Measurements from ENCODE around the gene ASPSCR1.

Gene ASPSCR1

GRCh38 chr17:81929253-81930141 is 47.9 kb upstream of the ASPSCR1 start:
- no peak for ATAC-seq
- TF ChIP-seq ARNTL (CRISPR knock-in tag; IDR thresholded peaks at IDR 0.05; ENCODE audit: borderline replicate concordance, low read depth): no peak
- no peak for TF ChIP-seq BACH2 (CRISPR knock-in tag; IDR thresholded peaks at IDR 0.05; ENCODE audit: borderline replicate concordance)
- TF ChIP-seq ZC3H10 (CRISPR knock-in tag; IDR thresholded peaks at IDR 0.05): no peak
- TF ChIP-seq, protein P1, sequence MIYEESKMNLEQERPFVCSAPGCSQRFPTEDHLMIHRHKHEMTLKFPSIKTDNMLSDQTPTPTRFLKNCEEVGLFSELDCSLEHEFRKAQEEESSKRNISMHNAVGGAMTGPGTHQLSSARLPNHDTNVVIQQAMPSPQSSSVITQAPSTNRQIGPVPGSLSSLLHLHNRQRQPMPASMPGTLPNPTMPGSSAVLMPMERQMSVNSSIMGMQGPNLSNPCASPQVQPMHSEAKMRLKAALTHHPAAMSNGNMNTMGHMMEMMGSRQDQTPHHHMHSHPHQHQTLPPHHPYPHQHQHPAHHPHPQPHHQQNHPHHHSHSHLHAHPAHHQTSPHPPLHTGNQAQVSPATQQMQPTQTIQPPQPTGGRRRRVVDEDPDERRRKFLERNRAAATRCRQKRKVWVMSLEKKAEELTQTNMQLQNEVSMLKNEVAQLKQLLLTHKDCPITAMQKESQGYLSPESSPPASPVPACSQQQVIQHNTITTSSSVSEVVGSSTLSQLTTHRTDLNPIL (CRISPR knock-in tag; IDR thresholded peaks at IDR 0.05; ENCODE audit: low read depth): no peak
- TF ChIP-seq, protein P2, sequence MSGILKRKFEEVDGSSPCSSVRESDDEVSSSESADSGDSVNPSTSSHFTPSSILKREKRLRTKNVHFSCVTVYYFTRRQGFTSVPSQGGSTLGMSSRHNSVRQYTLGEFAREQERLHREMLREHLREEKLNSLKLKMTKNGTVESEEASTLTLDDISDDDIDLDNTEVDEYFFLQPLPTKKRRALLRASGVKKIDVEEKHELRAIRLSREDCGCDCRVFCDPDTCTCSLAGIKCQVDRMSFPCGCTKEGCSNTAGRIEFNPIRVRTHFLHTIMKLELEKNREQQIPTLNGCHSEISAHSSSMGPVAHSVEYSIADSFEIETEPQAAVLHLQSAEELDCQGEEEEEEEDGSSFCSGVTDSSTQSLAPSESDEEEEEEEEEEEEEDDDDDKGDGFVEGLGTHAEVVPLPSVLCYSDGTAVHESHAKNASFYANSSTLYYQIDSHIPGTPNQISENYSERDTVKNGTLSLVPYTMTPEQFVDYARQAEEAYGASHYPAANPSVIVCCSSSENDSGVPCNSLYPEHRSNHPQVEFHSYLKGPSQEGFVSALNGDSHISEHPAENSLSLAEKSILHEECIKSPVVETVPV (CRISPR knock-in tag; IDR thresholded peaks at IDR 0.05): no peak
- no peak for TF ChIP-seq ZFP30 (CRISPR knock-in tag; IDR thresholded peaks at IDR 0.05)
- no peak for TF ChIP-seq RARB (CRISPR knock-in tag; IDR thresholded peaks at IDR 0.05)
- TF ChIP-seq ISL1 (CRISPR knock-in tag; IDR thresholded peaks at IDR 0.05): no peak
- no peak for TF ChIP-seq ESRRG (CRISPR knock-in tag; IDR thresholded peaks at IDR 0.05)
- TF ChIP-seq, protein P3, sequence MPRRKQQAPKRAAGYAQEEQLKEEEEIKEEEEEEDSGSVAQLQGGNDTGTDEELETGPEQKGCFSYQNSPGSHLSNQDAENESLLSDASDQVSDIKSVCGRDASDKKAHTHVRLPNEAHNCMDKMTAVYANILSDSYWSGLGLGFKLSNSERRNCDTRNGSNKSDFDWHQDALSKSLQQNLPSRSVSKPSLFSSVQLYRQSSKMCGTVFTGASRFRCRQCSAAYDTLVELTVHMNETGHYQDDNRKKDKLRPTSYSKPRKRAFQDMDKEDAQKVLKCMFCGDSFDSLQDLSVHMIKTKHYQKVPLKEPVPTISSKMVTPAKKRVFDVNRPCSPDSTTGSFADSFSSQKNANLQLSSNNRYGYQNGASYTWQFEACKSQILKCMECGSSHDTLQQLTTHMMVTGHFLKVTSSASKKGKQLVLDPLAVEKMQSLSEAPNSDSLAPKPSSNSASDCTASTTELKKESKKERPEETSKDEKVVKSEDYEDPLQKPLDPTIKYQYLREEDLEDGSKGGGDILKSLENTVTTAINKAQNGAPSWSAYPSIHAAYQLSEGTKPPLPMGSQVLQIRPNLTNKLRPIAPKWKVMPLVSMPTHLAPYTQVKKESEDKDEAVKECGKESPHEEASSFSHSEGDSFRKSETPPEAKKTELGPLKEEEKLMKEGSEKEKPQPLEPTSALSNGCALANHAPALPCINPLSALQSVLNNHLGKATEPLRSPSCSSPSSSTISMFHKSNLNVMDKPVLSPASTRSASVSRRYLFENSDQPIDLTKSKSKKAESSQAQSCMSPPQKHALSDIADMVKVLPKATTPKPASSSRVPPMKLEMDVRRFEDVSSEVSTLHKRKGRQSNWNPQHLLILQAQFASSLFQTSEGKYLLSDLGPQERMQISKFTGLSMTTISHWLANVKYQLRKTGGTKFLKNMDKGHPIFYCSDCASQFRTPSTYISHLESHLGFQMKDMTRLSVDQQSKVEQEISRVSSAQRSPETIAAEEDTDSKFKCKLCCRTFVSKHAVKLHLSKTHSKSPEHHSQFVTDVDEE (CRISPR knock-in tag; IDR thresholded peaks at IDR 0.05): no peak
- no peak for TF ChIP-seq CSDC2 (CRISPR knock-in tag; IDR thresholded peaks at IDR 0.05)
- TF ChIP-seq PATZ1 (CRISPR knock-in tag; IDR thresholded peaks at IDR 0.05; ENCODE audit: borderline replicate concordance): no peak
- no peak for TF ChIP-seq ZFP3 (CRISPR knock-in tag; IDR thresholded peaks at IDR 0.05)
- TF ChIP-seq, protein P4, sequence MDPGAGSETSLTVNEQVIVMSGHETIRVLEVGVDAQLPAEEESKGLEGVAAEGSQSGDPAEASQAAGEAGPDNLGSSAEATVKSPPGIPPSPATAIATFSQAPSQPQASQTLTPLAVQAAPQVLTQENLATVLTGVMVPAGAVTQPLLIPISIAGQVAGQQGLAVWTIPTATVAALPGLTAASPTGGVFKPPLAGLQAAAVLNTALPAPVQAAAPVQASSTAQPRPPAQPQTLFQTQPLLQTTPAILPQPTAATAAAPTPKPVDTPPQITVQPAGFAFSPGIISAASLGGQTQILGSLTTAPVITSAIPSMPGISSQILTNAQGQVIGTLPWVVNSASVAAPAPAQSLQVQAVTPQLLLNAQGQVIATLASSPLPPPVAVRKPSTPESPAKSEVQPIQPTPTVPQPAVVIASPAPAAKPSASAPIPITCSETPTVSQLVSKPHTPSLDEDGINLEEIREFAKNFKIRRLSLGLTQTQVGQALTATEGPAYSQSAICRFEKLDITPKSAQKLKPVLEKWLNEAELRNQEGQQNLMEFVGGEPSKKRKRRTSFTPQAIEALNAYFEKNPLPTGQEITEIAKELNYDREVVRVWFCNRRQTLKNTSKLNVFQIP (CRISPR knock-in tag; IDR thresholded peaks at IDR 0.05; ENCODE audit: borderline replicate concordance, low read depth): no peak
- no peak for TF ChIP-seq ZNF8 (CRISPR knock-in tag; IDR thresholded peaks at IDR 0.05)
- no peak for TF ChIP-seq ZNF70 (CRISPR knock-in tag; IDR thresholded peaks at IDR 0.05)
- TF ChIP-seq TOX (CRISPR knock-in tag; IDR thresholded peaks at IDR 0.05; ENCODE audit: borderline replicate concordance): no peak
- TF ChIP-seq OSR1 (CRISPR knock-in tag; IDR thresholded peaks at IDR 0.05): no peak

DNA sequence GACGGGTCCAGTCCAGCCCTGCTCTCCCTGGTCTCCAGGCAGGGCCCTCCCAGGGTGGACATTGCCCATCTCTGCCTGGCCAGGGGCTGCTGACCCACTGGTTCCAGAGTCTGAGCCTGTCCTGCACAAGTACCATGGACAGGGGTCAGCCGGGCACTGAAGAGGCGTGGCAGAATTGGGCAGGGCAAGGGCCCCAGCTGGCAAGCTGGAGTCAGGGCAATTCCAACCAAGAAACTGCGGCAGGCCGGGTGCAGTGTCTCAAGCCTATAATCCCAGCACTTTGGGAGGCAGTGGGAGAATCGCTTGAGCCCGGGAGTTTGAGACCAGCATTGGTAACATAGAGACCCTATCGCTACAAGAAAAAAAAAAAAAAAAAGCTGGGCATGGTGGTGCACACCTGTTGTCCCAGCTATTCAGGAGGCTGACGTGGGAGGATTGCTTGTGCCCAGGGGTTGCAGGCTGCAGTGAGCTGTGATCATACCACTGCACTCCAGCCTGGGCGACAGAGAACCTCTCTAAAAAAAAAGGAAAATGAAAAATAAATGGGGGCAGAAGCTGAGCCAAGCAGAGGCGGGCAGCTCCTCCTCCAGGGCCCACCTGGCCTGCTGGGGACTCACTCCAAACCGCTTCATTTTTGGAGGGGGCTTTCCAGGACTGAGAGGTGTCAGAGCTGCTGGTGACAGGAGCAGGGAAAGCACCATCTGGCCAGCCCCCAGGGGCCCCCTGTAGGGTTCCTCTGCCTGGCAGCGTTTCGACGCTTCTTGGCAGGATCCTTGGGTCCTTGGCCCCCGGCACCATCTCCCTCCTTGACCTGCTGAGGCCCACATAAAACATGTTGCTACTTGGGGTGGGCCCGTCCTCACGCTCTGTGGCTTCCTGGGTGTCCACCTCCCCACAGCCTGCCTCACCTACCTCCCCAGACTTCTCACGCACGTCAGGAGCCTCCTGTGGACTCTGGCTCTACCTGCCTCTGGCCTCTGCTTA is 47.0 kb upstream of the ASPSCR1 start:
- no peak for ATAC-seq
- TF ChIP-seq ZC3H10 (CRISPR knock-in tag; IDR thresholded peaks at IDR 0.05): no peak
- no peak for TF ChIP-seq PPARA (CRISPR knock-in tag; IDR thresholded peaks at IDR 0.05; ENCODE audit: borderline replicate concordance)
- no peak for TF ChIP-seq BACH2 (CRISPR knock-in tag; IDR thresholded peaks at IDR 0.05; ENCODE audit: borderline replicate concordance)
- no peak for TF ChIP-seq ISL1 (CRISPR knock-in tag; IDR thresholded peaks at IDR 0.05)
- no peak for TF ChIP-seq ZNF8 (CRISPR knock-in tag; IDR thresholded peaks at IDR 0.05)
- TF ChIP-seq, protein P3 (CRISPR knock-in tag; IDR thresholded peaks at IDR 0.05): no peak
- TF ChIP-seq, protein P2 (CRISPR knock-in tag; IDR thresholded peaks at IDR 0.05): no peak
- no peak for TF ChIP-seq TCF4 (CRISPR knock-in tag; IDR thresholded peaks at IDR 0.05; ENCODE audit: borderline replicate concordance)
- no peak for TF ChIP-seq RARB (CRISPR knock-in tag; IDR thresholded peaks at IDR 0.05)
- TF ChIP-seq ZNF70 (CRISPR knock-in tag; IDR thresholded peaks at IDR 0.05): no peak
- no peak for TF ChIP-seq SNAI2 (CRISPR knock-in tag; IDR thresholded peaks at IDR 0.05)
